Activated T-helper 2 cell treated with anti-CD3 and anti-CD28 coated beads, Interferon-gamma antibody, Interleukin-2, Interleukin-4, amounts not matched to agents 10 μg/mL and 5 μg/mL and 100 μg/mL, durations not matched to agents 14 hours and 24 hours and 36 hours (primary cell): ENCODE data around the gene RYR3. TPM values are rescaled to one million over a fixed set of nuclear protein-coding genes. Genes with fewer than 3 reads are reported as not detected.
"Not testable (repeated sequence)": the region's sequence is repeated elsewhere in the genome, so short reads cannot be mapped to it uniquely, and the experiment has no call there.

Source experiments
- DNase-seq: peaks from one replicate; pipeline ENCODE4 v3.0.0; 2021; ENCODE audit warnings: low spot score
- H3K27ac Mint-ChIP-seq: one replicate; pipeline ENCODE4 v1.8.0; 2021; ENCODE audit warnings: mixed read lengths
- H3K27me3 Mint-ChIP-seq: one replicate; pipeline ENCODE4 v1.8.0; 2021; ENCODE audit warnings: low read depth, mixed read lengths
- H3K36me3 Mint-ChIP-seq: one replicate; pipeline ENCODE4 v1.8.0; 2021; ENCODE audit warnings: low read depth, mixed read lengths
- H3K4me1 Mint-ChIP-seq: one replicate; pipeline ENCODE4 v1.8.0; 2021; ENCODE audit warnings: low read depth, mixed read lengths
- H3K4me3 Mint-ChIP-seq: one replicate; pipeline ENCODE4 v1.8.0; 2021; ENCODE audit warnings: low read depth, mild to moderate bottlenecking, moderate library complexity, mixed read lengths
- H3K9me3 Mint-ChIP-seq: one replicate; pipeline ENCODE4 v1.8.0; 2021; ENCODE audit warnings: mixed read lengths
- intact Hi-C: fragments of 100-400 bp; cut with micrococcal nuclease; formaldehyde crosslinking; loops from one replicate; pipeline ENCODE4 v1.15.1; 2023
- total RNA-seq: library from RNA; stranded (reverse); gene quantifications from 2 replicates; pipeline ENCODE4 v1.2.3, GENCODE V29; 2022

The RYR3 gene
- total RNA-seq, 1 donor from 2014 or later: 0.05 TPM

GRCh38 chr15:33598382-33598781, 287.6 kb downstream of the RYR3 start:
- H3K4me3 Mint-ChIP-seq, H3K4me1 Mint-ChIP-seq, H3K9me3 Mint-ChIP-seq, intact Hi-C loops, H3K27me3 Mint-ChIP-seq, DNase-seq, H3K36me3 Mint-ChIP-seq, H3K27ac Mint-ChIP-seq: not testable (repeated sequence)

GRCh38 chr15:33600212-33600611, 289.4 kb downstream of the RYR3 start:
- Mint-ChIP-seq H3K4me3 (no peak overlapping the region), H3K36me3 (no peaks in the 10 kb centered on the region), H3K9me3 (no peaks in the 10 kb centered on the region), H3K27me3 (no peaks in the 10 kb centered on the region), H3K4me1 (no peaks in the 10 kb centered on the region), H3K27ac (no peak overlapping the region)
- no peak for DNase-seq
- intact Hi-C loops: no loop called here

GRCh38 chr15:33601461-33601860, 290.7 kb downstream of the RYR3 start:
- DNase-seq: no peak
- Mint-ChIP-seq H3K27ac (no peak overlapping the region), H3K9me3 (no peaks in the 10 kb centered on the region), H3K4me1 (no peaks in the 10 kb centered on the region), H3K27me3 (no peaks in the 10 kb centered on the region), H3K36me3 (no peaks in the 10 kb centered on the region), H3K4me3 (no peak overlapping the region)
- intact Hi-C loops: no loop called here

GRCh38 chr15:33608714-33609113, 297.9 kb downstream of the RYR3 start:
- Mint-ChIP-seq H3K27me3 (no peaks in the 10 kb centered on the region), H3K27ac (no peak overlapping the region), H3K4me3 (no peak overlapping the region), H3K9me3 (no peaks in the 10 kb centered on the region), H3K36me3 (no peaks in the 10 kb centered on the region), H3K4me1 (no peaks in the 10 kb centered on the region)
- DNase-seq: no peak
- intact Hi-C loops: no loop called here

GRCh38 chr15:33612721-33613304, 302.0 kb downstream of the RYR3 start:
- H3K4me3 Mint-ChIP-seq: no peak overlapping the region
- DNase-seq: no peak
- intact Hi-C loops: no loop called here
- H3K27me3 Mint-ChIP-seq: no peaks in the 10 kb centered on the region
- H3K27ac Mint-ChIP-seq: no peak overlapping the region
- no peaks in the 10 kb centered on the region for H3K4me1 Mint-ChIP-seq
- no peaks in the 10 kb centered on the region for H3K9me3 Mint-ChIP-seq
- no peaks in the 10 kb centered on the region for H3K36me3 Mint-ChIP-seq

- Mint-ChIP-seq H3K4me1 (no peaks in the 10 kb centered on the region), H3K4me3 (no peak overlapping the region), H3K27ac (no peak overlapping the region), H3K9me3 (no peaks in the 10 kb centered on the region), H3K36me3 (no peaks in the 10 kb centered on the region), H3K27me3 (no peaks in the 10 kb centered on the region)
- DNase-seq: no peak
- intact Hi-C loops: no loop called here
These were observed 305.7 kb downstream of the RYR3 start for GRCh38 chr15:33616475-33616874.

GRCh38 chr15:33618350-33618749, 307.6 kb downstream of the RYR3 start:
- H3K9me3 Mint-ChIP-seq: no peaks in the 10 kb centered on the region
- intact Hi-C loops: no loop called here
- H3K27ac Mint-ChIP-seq: no peak overlapping the region
- H3K4me1 Mint-ChIP-seq: no peaks in the 10 kb centered on the region
- no peak overlapping the region for H3K4me3 Mint-ChIP-seq
- H3K36me3 Mint-ChIP-seq: no peaks in the 10 kb centered on the region
- no peak for DNase-seq
- H3K27me3 Mint-ChIP-seq: no peaks in the 10 kb centered on the region

GRCh38 chr15:33621141-33621540, 310.4 kb downstream of the RYR3 start:
- no peaks in the 10 kb centered on the region for H3K36me3 Mint-ChIP-seq

GRCh38 chr15:33623010-33623409, 312.2 kb downstream of the RYR3 start:
- H3K4me3 Mint-ChIP-seq: no peak overlapping the region
- no peaks in the 10 kb centered on the region for H3K9me3 Mint-ChIP-seq
- DNase-seq: no peak
- intact Hi-C loops: no loop called here
- H3K4me1 Mint-ChIP-seq: no peaks in the 10 kb centered on the region
- no peaks in the 10 kb centered on the region for H3K36me3 Mint-ChIP-seq
- no peak overlapping the region for H3K27ac Mint-ChIP-seq
- H3K27me3 Mint-ChIP-seq: no peaks in the 10 kb centered on the region

More at GRCh38 chr15:33621141-33621540, 310.4 kb downstream of the RYR3 start:
- H3K4me3 Mint-ChIP-seq: no peak overlapping the region
- no peaks in the 10 kb centered on the region for H3K27me3 Mint-ChIP-seq
- H3K27ac Mint-ChIP-seq: no peak overlapping the region
- no peak for DNase-seq
- no peaks in the 10 kb centered on the region for H3K9me3 Mint-ChIP-seq
- H3K4me1 Mint-ChIP-seq: no peaks in the 10 kb centered on the region
- intact Hi-C loops: no loop called here

GRCh38 chr15:33624439-33624838, 313.7 kb downstream of the RYR3 start:
- no peaks in the 10 kb centered on the region for H3K9me3 Mint-ChIP-seq
- DNase-seq: no peak
- H3K36me3 Mint-ChIP-seq: no peaks in the 10 kb centered on the region
- H3K4me3 Mint-ChIP-seq: no peak overlapping the region
- intact Hi-C loops: no loop called here
- H3K27ac Mint-ChIP-seq: no peak overlapping the region
- no peaks in the 10 kb centered on the region for H3K27me3 Mint-ChIP-seq
- H3K4me1 Mint-ChIP-seq: no peaks in the 10 kb centered on the region

- no peaks in the 10 kb centered on the region for H3K36me3 Mint-ChIP-seq
- intact Hi-C loops: no loop called here
- H3K4me3 Mint-ChIP-seq: no peak overlapping the region
- no peaks in the 10 kb centered on the region for H3K27me3 Mint-ChIP-seq
- no peaks in the 10 kb centered on the region for H3K9me3 Mint-ChIP-seq
- DNase-seq: no peak
- no peak overlapping the region for H3K27ac Mint-ChIP-seq
- H3K4me1 Mint-ChIP-seq: no peaks in the 10 kb centered on the region
These were observed 318.9 kb downstream of the RYR3 start for GRCh38 chr15:33629647-33630046.

GRCh38 chr15:33636234-33636633, 325.5 kb downstream of the RYR3 start:
- intact Hi-C loops: no loop called here
- Mint-ChIP-seq H3K9me3 (no peaks in the 10 kb centered on the region), H3K27me3 (peaks cover 6% of the 10 kb centered on the region), H3K4me3 (no peak overlapping the region), H3K27ac (no peak overlapping the region), H3K36me3 (no peaks in the 10 kb centered on the region), H3K4me1 (no peaks in the 10 kb centered on the region)
- DNase-seq: no peak

- H3K9me3 Mint-ChIP-seq: no peaks in the 10 kb centered on the region
- DNase-seq: no peak
- no peak overlapping the region for H3K27ac Mint-ChIP-seq
- H3K27me3 Mint-ChIP-seq: peaks cover 8% of the 10 kb centered on the region
- no peaks in the 10 kb centered on the region for H3K36me3 Mint-ChIP-seq
- no peaks in the 10 kb centered on the region for H3K4me1 Mint-ChIP-seq
- no peak overlapping the region for H3K4me3 Mint-ChIP-seq
- intact Hi-C loops: no loop called here
These were observed 326.2 kb downstream of the RYR3 start for GRCh38 chr15:33636958-33637357.

- Mint-ChIP-seq H3K27ac (no peak overlapping the region), H3K4me3 (no peak overlapping the region), H3K36me3 (no peaks in the 10 kb centered on the region), H3K4me1 (no peaks in the 10 kb centered on the region), H3K27me3 (peaks cover 8% of the 10 kb centered on the region), H3K9me3 (no peaks in the 10 kb centered on the region)
- DNase-seq: no peak
- intact Hi-C loops: no loop called here
These were observed 327.7 kb downstream of the RYR3 start for GRCh38 chr15:33638453-33638852.
